ENCODE data around the gene STEAP3. TPM values are rescaled to one million over a fixed set of nuclear protein-coding genes. Genes with fewer than 3 reads are reported as not detected.
A peak's percentile ranks its signal among the peaks of the same experiment; 100 is the strongest.

STEAP3 gene
- total RNA-seq, 1 donor from 2014 or later, result 4.6 TPM

DNA sequence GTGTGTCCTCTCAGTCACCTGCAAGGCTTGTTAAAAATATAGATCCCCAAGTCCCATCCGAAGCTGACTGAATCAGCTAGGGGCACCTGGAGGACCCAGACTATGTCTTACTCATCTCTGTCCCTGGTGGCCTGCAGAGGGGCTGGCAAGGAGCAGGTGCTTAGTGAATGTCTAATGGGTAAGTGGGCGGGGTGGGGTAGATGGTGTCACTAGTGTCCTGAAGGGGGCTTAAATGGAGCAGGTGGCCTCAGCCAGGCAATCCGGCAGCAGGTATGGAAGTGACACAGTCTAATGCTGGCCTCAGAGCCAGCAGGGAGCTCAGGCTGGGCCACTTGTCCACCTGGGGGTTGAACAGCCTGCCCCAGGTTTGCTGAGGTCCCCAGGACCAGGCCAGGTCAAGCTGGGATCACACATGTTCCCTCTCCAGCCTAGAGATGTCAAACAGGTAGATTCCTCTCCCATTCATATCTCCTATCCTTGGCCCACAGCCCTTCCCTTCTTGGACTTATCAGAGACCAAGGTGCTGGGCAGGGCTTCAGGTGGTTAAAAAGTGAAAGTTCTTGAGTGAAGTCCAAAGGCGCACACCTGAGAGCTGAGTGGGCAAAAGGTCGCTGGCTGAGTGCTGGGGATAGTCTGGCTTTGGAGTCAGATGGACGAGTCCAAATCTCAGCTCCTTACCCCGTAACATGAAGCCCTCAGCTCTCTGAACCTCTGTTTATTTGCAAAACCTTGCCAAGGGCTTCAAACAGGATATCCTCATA, 1.7 kb downstream of the STEAP3 start:
- DNase-seq (ENCODE audit: low read depth in 2 of 2), result no peak

DNA sequence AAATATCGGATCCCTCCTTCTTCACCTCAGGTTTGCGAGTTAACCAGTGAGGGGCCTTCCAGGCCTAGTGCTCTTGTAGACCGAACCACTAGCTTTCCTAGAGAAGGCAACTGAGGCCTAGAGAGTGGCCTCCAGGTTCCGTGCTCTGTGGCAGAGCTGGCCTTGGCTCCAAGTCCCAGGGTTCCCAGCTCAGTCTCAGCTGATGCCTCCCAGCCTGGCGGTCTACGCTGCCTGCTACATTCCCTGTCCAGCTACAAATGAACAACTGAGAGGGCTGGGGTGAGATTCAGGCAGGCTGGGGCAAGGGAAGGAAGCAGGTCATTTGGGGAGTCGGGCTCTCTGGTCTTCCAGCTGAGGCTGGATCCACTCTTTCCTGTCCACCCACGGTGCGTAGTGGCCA, 2.3 kb downstream of the STEAP3 start:
- no peak for DNase-seq (ENCODE audit: low read depth in 2 of 2)

DNA sequence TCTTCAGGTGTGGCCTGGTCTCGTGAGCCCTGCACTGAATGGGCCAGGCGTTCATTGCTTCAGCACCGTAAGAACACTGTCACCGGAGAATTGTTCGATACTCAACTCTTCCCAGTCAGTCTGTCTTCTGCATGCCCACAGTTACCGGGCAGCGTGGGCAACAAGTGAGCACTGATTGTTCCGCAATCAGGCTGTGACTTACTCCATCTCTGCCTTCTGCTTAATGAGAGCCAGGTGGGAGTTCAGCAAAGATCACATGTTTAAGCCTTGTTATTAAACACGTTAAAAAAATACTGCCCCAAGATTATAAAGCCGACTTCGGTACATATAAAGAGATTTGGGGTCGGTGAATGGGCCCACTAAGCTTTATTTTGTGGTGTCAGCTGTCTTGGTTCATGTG, 3.7 kb downstream of the STEAP3 start:
- DNase-seq (ENCODE audit: low read depth in 2 of 2), result no peak

DNA sequence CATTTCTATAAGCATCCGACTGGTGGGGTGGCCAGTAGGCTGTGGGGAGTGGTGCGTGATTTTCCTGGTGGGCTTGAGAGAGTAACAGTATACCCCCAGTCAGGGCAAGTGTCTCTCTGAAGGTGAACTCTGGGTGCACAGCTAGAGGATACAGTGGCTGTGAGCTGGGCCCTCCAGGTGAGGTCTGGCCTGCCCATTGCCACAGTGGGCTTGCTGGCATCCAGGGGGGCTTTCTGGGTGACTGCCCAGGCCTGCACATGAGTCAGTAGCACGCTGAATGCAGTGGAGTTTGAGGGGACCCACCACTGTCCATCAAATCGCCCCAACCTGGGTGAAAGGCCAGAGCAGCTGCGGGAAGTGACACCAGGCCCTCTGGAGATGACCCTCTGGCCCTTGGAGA, 4.5 kb downstream of the STEAP3 start:
- no peak for DNase-seq (ENCODE audit: low read depth in 2 of 2)

DNA sequence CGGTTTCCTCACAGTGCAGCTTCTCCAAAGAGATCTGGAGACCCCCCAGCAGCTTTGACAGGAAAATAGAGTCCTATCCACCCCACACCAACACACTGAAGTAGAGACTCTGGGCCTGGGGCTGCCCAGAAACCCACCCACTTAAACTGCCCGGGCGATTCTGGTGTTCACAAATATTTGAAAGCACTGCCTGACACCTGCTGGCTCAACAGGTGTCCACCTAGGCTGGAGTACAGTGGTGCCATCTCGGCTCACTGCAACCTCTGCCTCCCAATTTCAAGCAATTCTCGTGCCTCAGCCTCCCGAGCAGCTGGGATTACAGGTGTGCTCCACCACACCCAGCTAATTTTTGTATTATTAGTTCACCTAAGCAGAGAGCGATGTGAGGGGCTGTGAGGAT, 5.3 kb downstream of the STEAP3 start:
- no peak for DNase-seq (ENCODE audit: low read depth in 2 of 2)

DNA sequence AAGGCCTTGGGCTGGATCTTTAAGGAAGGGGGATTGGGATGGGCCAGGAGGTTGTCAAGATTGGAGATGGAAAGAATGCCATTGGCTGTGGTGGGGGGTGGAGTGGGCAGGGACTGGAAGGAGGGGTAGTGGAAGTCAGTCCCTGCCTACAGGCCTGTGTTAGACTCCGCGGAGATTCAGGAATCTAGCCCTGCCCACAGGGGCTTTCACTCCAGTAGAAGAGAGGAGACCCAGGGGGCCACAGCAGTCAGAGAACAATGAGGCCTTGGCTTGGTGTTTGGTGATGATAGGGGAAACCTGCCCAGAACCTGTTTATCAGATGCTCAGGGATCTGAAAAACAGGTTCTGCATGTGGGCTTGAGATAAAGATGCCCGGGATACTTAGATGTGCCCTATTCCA, 6.1 kb downstream of the STEAP3 start:
- DNase-seq (ENCODE audit: low read depth in 2 of 2), result no peak

DNA sequence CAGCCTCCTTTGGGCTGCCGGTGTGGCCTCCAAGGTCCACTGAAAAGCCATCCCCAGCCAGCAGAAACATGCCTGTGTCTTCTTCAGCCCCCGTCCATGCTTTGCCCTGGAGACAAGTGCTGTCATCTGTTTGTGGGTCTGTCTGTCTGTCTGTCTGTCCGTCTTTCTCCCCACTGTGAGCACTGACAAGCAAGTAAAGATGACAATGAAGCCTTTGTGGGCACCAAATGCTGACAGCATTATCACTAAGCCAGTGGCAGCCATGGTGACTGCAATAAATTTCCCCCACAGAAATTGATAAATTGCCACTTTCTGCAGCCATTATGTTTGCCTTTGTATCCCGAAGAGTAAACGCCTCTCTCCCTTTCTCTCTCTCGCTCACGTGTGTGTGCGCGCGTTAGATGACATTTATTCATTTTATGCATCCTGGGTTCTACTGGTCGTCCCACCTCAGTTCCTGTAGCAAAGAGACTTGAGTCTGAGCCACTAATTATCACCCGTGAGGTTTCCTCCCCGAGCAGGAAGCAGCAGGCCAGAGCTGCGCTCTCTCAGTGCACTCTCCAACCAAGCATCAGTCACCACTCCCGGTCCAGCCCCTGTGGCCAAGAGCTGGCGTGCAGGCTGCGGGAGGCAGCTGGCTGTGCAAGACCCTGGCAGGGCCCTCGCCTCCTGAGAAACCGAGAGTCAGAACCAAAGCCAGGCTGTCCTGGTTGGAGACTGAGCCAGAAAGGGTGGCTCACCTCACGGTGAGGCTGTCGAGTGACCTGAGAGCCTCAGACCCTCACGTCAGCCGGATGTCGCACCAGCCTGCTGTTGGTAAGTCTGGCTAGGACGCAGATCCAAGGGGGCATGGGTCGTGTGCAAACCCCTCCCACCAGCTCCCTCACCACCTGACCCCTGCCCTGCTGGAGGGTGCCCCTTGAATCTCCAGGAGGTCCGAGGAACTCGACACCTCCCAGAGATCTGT, 6.9 kb downstream of the STEAP3 start:
- DNase-seq (ENCODE audit: low read depth in 2 of 2), result peak in 1 of 2 donors; percentile 60

DNA sequence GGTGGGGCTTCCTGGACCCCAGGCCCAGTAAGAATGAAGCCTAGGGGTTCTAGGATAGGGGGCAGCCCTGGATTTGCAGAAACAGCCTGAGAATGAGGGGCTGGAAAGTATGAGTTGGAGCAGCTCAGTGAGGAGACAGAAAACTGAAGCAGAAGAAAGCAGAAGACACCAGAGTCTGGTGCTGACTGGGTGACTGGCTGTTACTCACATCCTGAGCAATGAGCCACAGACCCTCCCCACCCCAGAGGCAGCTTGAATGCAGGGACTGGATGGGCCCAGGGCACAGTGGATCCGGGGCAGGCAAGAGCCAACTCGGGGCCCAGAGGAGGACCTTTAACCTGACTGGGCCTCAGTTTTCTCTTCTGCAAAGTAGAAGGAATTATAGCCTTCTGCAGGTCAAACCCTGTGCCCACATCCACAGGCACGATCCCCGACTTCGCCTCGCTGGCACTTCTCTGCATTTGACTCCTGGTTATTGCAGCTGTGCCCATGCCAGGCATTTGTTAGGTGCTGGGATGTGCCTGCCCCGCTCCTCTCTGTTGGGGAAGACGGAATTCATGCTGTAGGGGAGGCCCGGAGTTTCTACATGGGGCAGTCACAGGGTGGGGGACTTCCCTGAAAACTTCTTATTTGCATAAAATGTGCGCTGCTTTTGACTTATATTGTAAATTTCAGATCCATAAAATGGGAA, 8.5 kb downstream of the STEAP3 start:
- DNase-seq (ENCODE audit: low read depth in 2 of 2), result peak in 1 of 2 donors; percentile 62

DNA sequence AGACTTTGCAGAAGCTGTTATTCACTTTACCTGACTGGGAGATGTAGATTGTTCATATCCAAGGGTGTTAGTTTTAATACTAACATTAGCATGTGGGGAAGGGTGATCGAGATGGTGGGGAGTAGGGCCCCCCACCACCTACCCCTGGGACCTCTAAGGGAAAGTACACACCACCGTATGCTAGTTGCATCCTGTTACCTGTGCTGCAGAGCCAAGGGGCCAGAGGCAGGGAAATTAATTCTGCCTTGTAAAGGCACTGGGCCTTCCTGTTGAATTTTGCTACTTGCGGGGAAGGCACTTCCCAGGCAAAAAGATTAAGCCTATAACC, 9.0 kb downstream of the STEAP3 start:
- DNase-seq (ENCODE audit: low read depth in 2 of 2), result no peak

DNA sequence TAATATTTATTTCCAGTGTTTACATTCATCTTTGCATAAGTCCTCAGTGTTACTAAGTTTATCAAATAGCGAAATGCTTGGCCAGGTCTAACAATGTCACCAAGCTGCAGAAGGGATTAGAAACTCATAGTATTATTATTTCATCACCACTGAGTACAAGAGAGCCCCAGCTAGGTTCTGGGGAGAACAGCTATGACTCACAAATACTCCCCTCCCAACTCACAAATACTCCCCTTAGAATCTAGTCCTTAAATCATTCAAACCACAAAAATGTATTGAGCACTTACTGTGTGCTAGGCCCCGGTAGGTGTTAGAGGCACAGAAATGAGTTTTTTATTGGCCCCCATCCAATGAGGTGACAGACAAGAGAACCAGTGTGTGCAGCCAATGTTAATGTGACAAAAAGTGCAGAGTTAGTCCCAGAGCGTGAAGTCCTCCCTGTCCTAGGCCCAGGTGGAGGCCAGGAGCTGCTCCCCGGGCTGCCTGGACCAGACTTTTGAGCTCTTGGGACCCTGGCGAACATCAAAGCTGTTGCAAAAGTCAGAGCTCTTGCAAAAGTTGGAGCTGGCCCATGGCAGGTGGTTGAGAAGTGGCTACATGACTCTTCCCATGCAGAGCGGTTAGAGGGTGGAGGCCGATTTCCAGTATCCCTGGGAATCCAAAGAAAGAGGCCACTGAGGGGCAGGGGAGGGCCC, 9.8 kb downstream of the STEAP3 start:
- DNase-seq (ENCODE audit: low read depth in 2 of 2), result no peak

DNA sequence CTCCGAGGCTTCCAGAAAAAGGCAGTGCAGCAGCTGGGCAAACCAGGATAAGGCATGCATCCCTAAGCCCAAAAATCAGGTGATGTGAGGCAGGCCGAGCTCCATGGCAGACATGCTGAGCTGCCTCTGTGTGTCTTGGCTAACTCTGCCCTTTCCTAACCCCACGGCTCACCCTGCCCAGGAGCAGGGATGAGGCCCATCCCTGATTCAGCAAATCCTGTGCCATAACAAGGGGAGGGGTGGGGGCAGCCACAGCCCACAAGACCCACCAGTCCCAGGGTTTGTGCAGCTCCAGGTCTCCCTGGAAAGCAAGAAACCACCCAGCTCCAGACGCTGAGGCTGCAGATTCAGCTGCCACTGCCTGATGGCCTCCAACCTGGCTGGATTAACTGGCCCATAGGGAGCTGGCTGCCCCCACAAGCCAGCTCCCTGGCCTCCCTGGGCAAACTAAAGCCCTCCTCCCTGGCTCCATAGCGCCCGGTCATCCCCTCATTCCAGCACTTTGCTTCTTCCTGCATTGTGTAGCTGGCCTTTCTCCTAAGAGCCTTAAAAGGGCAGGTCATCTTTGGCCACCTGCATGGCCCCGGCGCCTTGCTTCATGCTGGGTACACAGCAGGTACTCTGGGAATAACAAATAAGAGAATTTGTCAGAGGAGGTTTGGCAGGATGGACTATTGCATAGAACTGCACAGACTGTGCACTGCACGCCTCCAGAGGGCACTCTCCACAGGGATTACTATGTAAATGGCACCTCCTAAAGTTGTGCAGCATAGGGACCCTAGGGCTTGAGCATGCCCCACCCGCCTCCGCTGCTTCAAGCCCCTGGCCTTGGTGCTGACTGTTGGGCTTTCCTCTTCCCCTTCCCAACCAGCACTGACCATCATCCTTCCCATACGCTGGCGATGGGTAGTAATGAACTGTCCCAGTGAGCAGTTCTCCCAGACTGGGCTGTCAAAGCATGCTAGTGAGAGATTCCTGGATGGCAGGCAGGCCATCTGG, 10.7 kb downstream of the STEAP3 start:
- peak; percentile 40 to 68 for DNase-seq (ENCODE audit: low read depth in 2 of 2)

DNA sequence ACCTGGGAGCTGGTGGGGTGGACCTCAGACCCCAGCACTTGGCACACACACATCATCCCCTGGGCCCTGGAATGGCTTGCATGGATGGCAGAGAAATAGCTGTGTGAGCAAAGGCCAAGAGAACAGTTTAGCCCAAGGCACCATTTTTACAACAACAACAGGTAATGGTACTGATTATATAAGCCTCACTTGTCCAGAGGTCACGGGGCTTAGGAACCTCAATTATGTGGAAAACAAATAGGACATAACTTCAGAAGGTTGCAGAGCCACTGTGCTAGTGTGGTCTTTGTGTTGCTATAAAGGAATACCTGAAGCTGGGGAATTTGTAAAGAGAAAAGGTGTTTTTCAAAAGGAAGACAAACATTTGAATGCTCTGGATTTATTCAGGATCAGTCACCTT, 13.2 kb downstream of the STEAP3 start:
- no peak for DNase-seq (ENCODE audit: low read depth in 2 of 2)

DNA sequence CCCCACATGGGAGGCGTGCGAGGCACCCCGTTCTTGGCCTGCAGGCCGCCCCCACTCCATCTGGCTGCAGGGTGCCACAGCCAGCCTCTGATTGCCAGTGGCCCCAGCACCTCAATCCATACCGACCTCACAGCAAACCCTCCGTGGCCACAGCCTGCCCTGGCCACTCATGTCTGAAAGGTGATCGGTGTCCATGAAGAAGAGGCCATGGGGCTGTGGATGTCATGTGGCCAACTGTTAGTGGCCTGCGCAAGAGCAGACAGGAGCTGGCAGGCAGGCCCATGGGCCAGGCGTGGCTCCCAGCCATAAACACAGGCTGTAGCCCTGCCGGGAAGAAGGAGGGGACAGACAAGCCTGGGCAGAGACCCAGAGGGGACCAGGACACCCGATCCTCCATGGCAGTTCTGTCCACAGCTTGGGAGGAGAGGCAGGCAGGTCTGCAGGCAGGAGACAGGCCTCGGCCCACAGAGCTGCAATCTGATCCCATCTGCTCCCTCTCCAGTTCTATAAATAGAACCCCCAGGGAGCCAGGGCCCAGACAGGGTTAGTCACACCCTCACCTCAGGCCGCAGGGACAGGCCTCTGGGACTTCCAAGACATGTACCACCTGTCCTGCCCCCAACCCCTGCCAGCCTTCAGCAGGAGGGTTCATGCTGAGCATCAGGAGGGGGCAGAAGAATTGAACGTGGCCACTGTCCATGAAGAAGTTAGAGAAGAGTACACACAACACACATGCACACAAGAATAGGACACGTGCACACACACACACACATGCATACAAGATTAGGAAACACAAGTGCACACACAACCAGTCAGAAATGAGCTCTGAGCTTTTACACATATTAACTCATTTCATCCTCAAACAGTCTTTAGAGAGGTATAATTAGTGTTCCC, 16.9 kb downstream of the STEAP3 start:
- peak in 1 of 2 donors; percentile 56 for DNase-seq (ENCODE audit: low read depth in 2 of 2)

DNA sequence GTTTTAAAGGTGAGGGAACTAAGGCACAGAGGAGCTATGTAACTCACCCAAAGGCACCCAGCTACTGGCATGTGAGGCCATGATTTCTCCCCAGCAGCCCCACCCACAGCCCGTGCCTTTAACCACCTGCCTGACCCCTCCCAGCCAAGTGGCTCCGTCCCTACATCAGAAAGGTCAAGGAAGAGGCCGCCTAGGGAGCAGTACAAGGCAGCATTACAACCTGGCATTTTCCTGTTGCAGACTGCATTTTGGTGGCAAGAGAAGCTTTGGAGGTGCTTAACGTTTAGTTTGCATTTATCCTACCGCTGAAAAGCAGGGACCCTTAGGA, 17.5 kb downstream of the STEAP3 start:
- DNase-seq (ENCODE audit: low read depth in 2 of 2), result no peak

DNA sequence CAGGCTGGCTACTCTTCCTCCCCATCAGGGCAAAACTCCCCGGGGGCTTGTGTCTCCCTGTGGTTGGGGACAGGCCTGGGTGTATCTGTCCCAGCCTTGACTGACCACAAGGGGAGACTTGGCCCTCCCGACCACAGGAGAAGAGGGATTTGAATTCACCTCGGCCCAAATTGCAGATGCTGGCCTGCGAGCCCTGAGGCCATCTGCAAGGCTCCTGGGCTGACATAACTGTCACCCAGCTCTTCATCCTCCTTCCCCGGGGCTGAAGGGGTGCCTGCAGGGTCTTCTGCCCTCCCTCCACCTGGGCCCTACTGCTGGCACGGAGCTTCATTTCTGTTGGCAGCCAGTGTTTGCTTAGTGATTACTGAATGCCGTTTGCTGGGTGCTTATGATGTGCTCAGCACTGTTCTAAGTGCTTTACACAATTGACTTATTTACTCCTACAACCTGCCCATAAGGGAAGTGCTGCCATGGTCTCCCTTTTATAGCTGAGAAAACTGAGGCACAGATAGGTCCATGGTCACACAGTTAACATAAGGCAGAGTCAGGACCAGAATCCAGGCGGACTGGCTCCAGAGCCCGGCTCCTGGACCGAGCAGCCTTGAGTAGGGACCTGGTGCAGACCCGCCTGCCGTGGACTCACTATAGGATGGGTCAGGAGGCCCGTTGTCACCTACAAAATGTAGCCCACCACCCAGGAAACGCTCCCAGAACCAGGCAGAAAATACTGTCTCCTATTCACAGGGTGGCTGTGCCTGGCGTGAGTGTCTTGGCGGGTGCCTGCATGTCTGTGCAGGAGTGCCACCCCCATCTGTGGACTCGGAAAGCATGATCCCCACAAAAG, 18.9 kb downstream of the STEAP3 start:
- DNase-seq (ENCODE audit: low read depth in 2 of 2), result no peak

DNA sequence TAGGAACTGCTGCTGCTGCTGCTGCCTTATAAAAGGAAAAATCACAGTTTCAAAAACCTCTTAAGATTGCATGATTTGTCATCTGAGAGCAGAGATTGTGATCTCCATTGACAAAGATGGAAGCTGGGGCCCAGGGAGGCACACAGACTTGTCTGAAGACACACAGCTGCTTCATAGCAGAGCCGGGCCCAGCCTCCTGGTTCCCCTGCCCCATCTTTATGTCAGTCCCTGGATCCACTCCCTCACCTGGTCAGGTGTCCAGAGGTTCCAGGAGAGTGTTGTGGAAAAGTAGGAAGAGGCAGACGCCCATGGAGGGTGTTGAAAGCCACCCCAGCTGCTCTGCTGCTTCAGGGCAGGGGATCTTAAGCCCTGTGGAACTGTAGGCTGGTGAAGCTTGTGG, 20.0 kb downstream of the STEAP3 start:
- DNase-seq (ENCODE audit: low read depth in 2 of 2), result no peak

DNA sequence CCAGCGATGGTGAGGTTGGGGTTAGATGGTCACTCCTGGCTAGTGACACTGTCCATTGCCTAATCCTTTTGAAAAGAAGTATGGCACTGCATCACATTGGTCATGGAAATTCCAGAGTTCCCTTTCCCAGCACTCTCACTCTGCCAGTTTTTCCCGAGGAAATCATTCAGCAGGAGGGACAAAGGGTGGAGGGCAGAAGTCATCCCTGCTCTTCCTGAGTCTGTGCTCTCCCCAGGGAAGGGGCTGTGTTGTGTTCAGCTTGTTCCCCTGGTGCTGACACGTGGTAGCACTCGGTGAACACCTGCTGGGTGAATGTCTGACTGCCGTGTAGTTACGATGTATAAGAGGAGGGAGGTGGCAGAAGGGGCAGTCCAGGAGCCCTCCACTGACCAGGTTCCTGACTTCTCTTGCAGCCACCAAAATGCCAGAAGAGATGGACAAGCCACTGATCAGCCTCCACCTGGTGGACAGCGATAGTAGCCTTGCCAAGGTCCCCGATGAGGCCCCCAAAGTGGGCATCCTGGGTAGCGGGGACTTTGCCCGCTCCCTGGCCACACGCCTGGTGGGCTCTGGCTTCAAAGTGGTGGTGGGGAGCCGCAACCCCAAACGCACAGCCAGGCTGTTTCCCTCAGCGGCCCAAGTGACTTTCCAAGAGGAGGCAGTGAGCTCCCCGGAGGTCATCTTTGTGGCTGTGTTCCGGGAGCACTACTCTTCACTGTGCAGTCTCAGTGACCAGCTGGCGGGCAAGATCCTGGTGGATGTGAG, 21.6 kb downstream of the STEAP3 start:
- peak in 1 of 2 donors; percentile 98 for DNase-seq (ENCODE audit: low read depth in 2 of 2)

DNA sequence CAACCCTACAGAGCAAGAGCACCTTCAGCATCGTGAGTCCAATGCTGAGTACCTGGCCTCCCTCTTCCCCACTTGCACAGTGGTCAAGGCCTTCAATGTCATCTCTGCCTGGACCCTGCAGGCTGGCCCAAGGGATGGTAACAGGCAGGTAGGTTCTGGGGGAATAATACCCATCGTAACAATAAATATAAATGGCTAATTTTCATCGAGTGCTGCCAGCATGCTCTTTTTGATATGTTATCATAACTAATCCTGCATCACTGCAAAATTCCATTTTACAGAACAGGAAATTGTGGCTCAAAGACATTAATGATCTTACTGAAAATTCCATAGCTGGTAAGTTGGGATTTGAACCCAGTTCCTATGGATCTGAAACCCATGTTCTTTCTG, 22.2 kb downstream of the STEAP3 start:
- DNase-seq (ENCODE audit: low read depth in 2 of 2), result no peak
